WTC11 (cell line): ENCODE data around the gene TFF1. TPM values are rescaled to one million over a fixed set of nuclear protein-coding genes. Genes with fewer than 3 reads are reported as not detected.

ENCODE experiments used
- ATAC-seq: fragments of 200-7000 bp; cut with Tn5 transposase; 2 replicates; pipeline ENCODE4 v1.10.0; 2021; ENCODE audit warnings: mild to moderate bottlenecking, moderate library complexity
- CTCF ChIA-PET: fragments of 300-600 bp; sonication (Branson Sonifier 250); formaldehyde crosslinking; loops from one replicate; lab custom pipeline; 2021; ENCODE audit warnings: antibody characterized with exemption; lab: Charles Lee
- POLR2A ChIA-PET: fragments of 350-600 bp; sonication (Branson Sonifier 250); formaldehyde crosslinking; loops from one replicate; lab custom pipeline; 2021; ENCODE audit warnings: antibody characterized with exemption; lab: Charles Lee
- DNase-seq: peaks from one replicate; pipeline ENCODE4 v3.0.0; 2021; ENCODE audit warnings: low spot score
- H3K27ac Mint-ChIP-seq: 2 replicates; pipeline ENCODE4 v1.8.0; 2021; ENCODE audit warnings: mixed read lengths
- H3K27me3 Mint-ChIP-seq: 2 replicates; pipeline ENCODE4 v1.8.0; 2021; ENCODE audit warnings: low read depth, mild to moderate bottlenecking, moderate library complexity, mixed read lengths
- H3K36me3 Mint-ChIP-seq: 2 replicates; pipeline ENCODE4 v1.8.0; 2021; ENCODE audit warnings: mixed read lengths
- H3K4me1 Mint-ChIP-seq: 2 replicates; pipeline ENCODE4 v1.8.0; 2022; ENCODE audit warnings: mixed read lengths
- H3K4me3 Mint-ChIP-seq: 2 replicates; pipeline ENCODE4 v1.8.0; 2021; ENCODE audit warnings: mild to moderate bottlenecking, moderate library complexity, mixed read lengths
- H3K9me3 Mint-ChIP-seq: 2 replicates; pipeline ENCODE4 v1.8.0; 2021; ENCODE audit warnings: mixed read lengths
- AR ChIP-seq: fragments of 250-450 bp; sonication (Bioruptor Pico); IDR thresholded peaks from 2 replicates; pipeline ENCODE4 v1.9.0; 2021; ENCODE audit warnings: mild to moderate bottlenecking
- ATF1 ChIP-seq: sonication (generic); formaldehyde crosslinking; IDR thresholded peaks from 2 replicates; pipeline ENCODE4 v1.8.1; 2023; ENCODE audit warnings: mild to moderate bottlenecking, moderate library complexity, missing genetic modification reagents
- CREM ChIP-seq: sonication (generic); formaldehyde crosslinking; IDR thresholded peaks from 2 replicates; pipeline ENCODE4 v1.8.1; 2022; ENCODE audit warnings: mild to moderate bottlenecking, missing genetic modification reagents, moderate library complexity
- E2F4 ChIP-seq: sonication (generic); formaldehyde crosslinking; IDR thresholded peaks from 2 replicates; pipeline ENCODE4 v1.8.1; 2022; ENCODE audit warnings: low read depth, mild to moderate bottlenecking, moderate library complexity, missing genetic modification reagents, borderline replicate concordance
- HMGA2 ChIP-seq: fragments of 250-450 bp; sonication (Bioruptor Pico); IDR thresholded peaks from 2 replicates; pipeline ENCODE4 v1.4.0; 2021; ENCODE audit warnings: mild to moderate bottlenecking, moderate library complexity
- IRF2 ChIP-seq: sonication (generic); formaldehyde crosslinking; IDR thresholded peaks from 2 replicates; pipeline ENCODE4 v1.8.0; 2022; ENCODE audit warnings: low read depth, missing genetic modification reagents, borderline replicate concordance
- NR2C2 ChIP-seq: sonication (generic); formaldehyde crosslinking; IDR thresholded peaks from 2 replicates; pipeline ENCODE4 v1.8.0; 2022; ENCODE audit warnings: mild to moderate bottlenecking, missing genetic modification reagents
- PRDM15 ChIP-seq: sonication (generic); formaldehyde crosslinking; IDR thresholded peaks from 2 replicates; pipeline ENCODE4 v1.8.0; 2022; ENCODE audit warnings: missing genetic modification reagents
- PRRX2 ChIP-seq: fragments of 250-450 bp; sonication (Bioruptor Pico); IDR thresholded peaks from 2 replicates; pipeline ENCODE4 v1.8.0; 2021; ENCODE audit warnings: mild to moderate bottlenecking
- RELA ChIP-seq: sonication (generic); formaldehyde crosslinking; IDR thresholded peaks from 2 replicates; pipeline ENCODE4 v1.8.1; 2022; ENCODE audit warnings: missing genetic modification reagents, mild to moderate bottlenecking, borderline replicate concordance
- SMAD3 ChIP-seq: sonication (generic); formaldehyde crosslinking; IDR thresholded peaks from 2 replicates; pipeline ENCODE4 v1.8.0; 2022; ENCODE audit warnings: missing genetic modification reagents, mild to moderate bottlenecking, borderline replicate concordance
- TEAD4 ChIP-seq: sonication (generic); formaldehyde crosslinking; IDR thresholded peaks from 2 replicates; pipeline ENCODE4 v1.8.0; 2022; ENCODE audit warnings: mild to moderate bottlenecking, missing genetic modification reagents
- ZNF232 ChIP-seq: sonication (generic); formaldehyde crosslinking; IDR thresholded peaks from 2 replicates; pipeline ENCODE4 v1.8.0; 2022; ENCODE audit warnings: mild to moderate bottlenecking, missing genetic modification reagents
- total RNA-seq: library from RNA; stranded (reverse); gene quantifications from 3 replicates; pipeline ENCODE4 v1.2.3, GENCODE V29; 2021
- TF ChIP-seq, protein P1 (sequence below): fragments of 200-600 bp; IDR thresholded peaks from 2 replicates; pipeline ENCODE4 v1.8.0; 2022; ENCODE audit warnings: antibody characterized with exemption
- TF ChIP-seq, protein P2 (sequence below): fragments of 250-450 bp; sonication (Bioruptor Pico); IDR thresholded peaks from 2 replicates; pipeline ENCODE4 v1.9.0; 2021; ENCODE audit warnings: mild to moderate bottlenecking
- TF ChIP-seq, protein P3 (sequence below): fragments of 250-450 bp; sonication (Bioruptor Pico); IDR thresholded peaks from 2 replicates; pipeline ENCODE4 v1.9.0; 2021; ENCODE audit warnings: moderate library complexity, mild to moderate bottlenecking, inconsistent platforms, borderline replicate concordance

TFF1 gene
- total RNA-seq, 1 experiment from 2014 or later = 0.81 TPM

- TF ChIP-seq PRDM15 (no peak), TEAD4 (CRISPR knock-in tag) (no peak), PRRX2 (CRISPR knock-in tag) (no peak), IRF2 (CRISPR knock-in tag) (no peak)
Measured at GRCh38 chr21:42343963-42344510, 22.3 kb downstream of the TFF1 start (continued).

- DNase-seq = no peak
- Mint-ChIP-seq H3K27me3 (no peaks in the 10 kb centered on the region), H3K4me3 (no peak overlapping the region), H3K9me3 (no peaks in the 10 kb centered on the region)
- CTCF ChIA-PET = no interaction called here
- POLR2A ChIA-PET = no interaction called here
- TF ChIP-seq, protein P1, sequence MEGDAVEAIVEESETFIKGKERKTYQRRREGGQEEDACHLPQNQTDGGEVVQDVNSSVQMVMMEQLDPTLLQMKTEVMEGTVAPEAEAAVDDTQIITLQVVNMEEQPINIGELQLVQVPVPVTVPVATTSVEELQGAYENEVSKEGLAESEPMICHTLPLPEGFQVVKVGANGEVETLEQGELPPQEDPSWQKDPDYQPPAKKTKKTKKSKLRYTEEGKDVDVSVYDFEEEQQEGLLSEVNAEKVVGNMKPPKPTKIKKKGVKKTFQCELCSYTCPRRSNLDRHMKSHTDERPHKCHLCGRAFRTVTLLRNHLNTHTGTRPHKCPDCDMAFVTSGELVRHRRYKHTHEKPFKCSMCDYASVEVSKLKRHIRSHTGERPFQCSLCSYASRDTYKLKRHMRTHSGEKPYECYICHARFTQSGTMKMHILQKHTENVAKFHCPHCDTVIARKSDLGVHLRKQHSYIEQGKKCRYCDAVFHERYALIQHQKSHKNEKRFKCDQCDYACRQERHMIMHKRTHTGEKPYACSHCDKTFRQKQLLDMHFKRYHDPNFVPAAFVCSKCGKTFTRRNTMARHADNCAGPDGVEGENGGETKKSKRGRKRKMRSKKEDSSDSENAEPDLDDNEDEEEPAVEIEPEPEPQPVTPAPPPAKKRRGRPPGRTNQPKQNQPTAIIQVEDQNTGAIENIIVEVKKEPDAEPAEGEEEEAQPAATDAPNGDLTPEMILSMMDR = no peak
- TF ChIP-seq NR2C2 (CRISPR knock-in tag) = no peak
- no peak for TF ChIP-seq SMAD3 (CRISPR knock-in tag)
- TF ChIP-seq, protein P2, sequence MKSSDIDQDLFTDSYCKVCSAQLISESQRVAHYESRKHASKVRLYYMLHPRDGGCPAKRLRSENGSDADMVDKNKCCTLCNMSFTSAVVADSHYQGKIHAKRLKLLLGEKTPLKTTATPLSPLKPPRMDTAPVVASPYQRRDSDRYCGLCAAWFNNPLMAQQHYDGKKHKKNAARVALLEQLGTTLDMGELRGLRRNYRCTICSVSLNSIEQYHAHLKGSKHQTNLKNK (CRISPR knock-in tag) = no peak
- no peak for TF ChIP-seq ATF1 (CRISPR knock-in tag)
- no peak for TF ChIP-seq E2F4 (CRISPR knock-in tag)
- TF ChIP-seq CREM (CRISPR knock-in tag) = no peak
- TF ChIP-seq AR (CRISPR knock-in tag) = no peak
- no peak for TF ChIP-seq ZNF232 (CRISPR knock-in tag)
- TF ChIP-seq RELA (CRISPR knock-in tag) = no peak
- TF ChIP-seq, protein P3, sequence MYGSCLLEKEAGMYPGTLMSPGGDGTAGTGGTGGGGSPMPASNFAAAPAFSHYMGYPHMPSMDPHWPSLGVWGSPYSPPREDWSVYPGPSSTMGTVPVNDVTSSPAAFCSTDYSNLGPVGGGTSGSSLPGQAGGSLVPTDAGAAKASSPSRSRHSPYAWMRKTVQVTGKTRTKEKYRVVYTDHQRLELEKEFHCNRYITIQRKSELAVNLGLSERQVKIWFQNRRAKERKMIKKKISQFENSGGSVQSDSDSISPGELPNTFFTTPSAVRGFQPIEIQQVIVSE (CRISPR knock-in tag) = no peak
- TF ChIP-seq HMGA2 = no peak
- TF ChIP-seq, all 79 proteins: peak for 0
- Mint-ChIP-seq H3K36me3 (no peaks in the 10 kb centered on the region), H3K4me1 (peaks cover 4% of the 10 kb centered on the region), H3K27ac (no peak overlapping the region)
- ATAC-seq = no peak
Measured at GRCh38 chr21:42343556-42343955, 22.8 kb downstream of the TFF1 start.
